Measurements from ENCODE around the gene TSLP. TPM values are rescaled to one million over a fixed set of nuclear protein-coding genes. Genes with fewer than 3 reads are reported as not detected.

Gene TSLP
- polyA plus RNA-seq, 1 experiment, result 12.9 TPM

- DNase-seq (ENCODE audit: low read depth, low spot score), result no peak
- Histone ChIP-seq H3K4me3 (ENCODE audit: low read depth, low read length) (no peak overlapping the region), H3K27ac (ENCODE audit: low read depth, low read length) (no peak overlapping the region), H3K9me3 (ENCODE audit: control insufficient read depth, insufficient read depth, low read length) (no peaks in the 10 kb centered on the region), H3K27me3 (ENCODE audit: control insufficient read depth, insufficient read depth, low read length) (no peaks in the 10 kb centered on the region)
- POLR2A ChIA-PET, result no interaction called here
- TF ChIP-seq, protein P1, sequence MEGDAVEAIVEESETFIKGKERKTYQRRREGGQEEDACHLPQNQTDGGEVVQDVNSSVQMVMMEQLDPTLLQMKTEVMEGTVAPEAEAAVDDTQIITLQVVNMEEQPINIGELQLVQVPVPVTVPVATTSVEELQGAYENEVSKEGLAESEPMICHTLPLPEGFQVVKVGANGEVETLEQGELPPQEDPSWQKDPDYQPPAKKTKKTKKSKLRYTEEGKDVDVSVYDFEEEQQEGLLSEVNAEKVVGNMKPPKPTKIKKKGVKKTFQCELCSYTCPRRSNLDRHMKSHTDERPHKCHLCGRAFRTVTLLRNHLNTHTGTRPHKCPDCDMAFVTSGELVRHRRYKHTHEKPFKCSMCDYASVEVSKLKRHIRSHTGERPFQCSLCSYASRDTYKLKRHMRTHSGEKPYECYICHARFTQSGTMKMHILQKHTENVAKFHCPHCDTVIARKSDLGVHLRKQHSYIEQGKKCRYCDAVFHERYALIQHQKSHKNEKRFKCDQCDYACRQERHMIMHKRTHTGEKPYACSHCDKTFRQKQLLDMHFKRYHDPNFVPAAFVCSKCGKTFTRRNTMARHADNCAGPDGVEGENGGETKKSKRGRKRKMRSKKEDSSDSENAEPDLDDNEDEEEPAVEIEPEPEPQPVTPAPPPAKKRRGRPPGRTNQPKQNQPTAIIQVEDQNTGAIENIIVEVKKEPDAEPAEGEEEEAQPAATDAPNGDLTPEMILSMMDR (IDR thresholded peaks at IDR 0.05; ENCODE audit: low read depth, low read length), result no peak
- CTCF ChIA-PET, result interaction anchor here (1.0 kb wide), 1 partner anchor 15 kb away, joined by 6 read pairs; no protein-coding TSS in a partner anchor
Observed at GRCh38 chr5:111060169-111060568, 11.3 kb upstream of the TSLP start.

- TF ChIP-seq, protein P1 (IDR thresholded peaks at IDR 0.05; ENCODE audit: low read depth, low read length), result no peak
- POLR2A ChIA-PET, result no interaction called here
- no peak for DNase-seq (ENCODE audit: low read depth, low spot score)
- H3K27ac ChIP-seq (ENCODE audit: low read depth, low read length), result no peak overlapping the region
- no peak overlapping the region for H3K4me3 ChIP-seq (ENCODE audit: low read depth, low read length)
- H3K27me3 ChIP-seq (ENCODE audit: control insufficient read depth, insufficient read depth, low read length), result no peaks in the 10 kb centered on the region
- CTCF ChIA-PET, result no interaction called here
- H3K9me3 ChIP-seq (ENCODE audit: control insufficient read depth, insufficient read depth, low read length), result no peaks in the 10 kb centered on the region
Observed at GRCh38 chr5:111061618-111062017, 9.9 kb upstream of the TSLP start.

DNA sequence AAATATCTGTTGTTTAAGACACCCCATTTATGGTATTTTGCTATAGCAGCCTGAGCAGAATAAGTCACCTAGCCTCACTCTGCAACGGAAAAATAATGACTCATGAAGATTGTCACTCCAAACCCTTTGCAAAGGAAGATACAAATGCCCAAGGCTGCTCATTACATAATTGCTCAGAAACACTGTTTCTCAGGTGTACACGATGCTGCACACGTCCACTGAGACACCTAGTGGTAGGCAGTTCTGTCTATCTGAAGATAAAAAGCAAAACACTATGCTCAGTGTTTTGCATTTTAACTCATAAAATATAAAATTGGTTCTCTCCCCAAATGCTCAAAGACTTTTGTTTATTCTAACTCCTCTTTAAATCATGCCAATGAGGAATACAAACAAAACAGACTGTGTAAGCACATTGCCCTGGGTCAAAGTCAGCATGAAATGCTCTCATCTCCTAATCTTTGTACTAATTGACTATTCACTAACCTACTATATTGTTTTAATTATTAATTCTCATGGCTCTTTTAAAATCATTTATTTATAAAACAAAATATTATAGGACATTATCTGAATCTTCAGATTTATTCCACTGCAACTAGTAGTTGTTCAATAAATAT, 7.7 kb upstream of the TSLP start:
- no peak overlapping the region for H3K4me3 ChIP-seq (ENCODE audit: low read depth, low read length)
- CTCF ChIA-PET, result no interaction called here
- POLR2A ChIA-PET, result no interaction called here
- H3K27me3 ChIP-seq (ENCODE audit: control insufficient read depth, insufficient read depth, low read length), result no peaks in the 10 kb centered on the region
- TF ChIP-seq, protein P1 (IDR thresholded peaks at IDR 0.05; ENCODE audit: low read depth, low read length), result peak; percentile 53
- DNase-seq (ENCODE audit: low read depth, low spot score), result no peak
- H3K27ac ChIP-seq (ENCODE audit: low read depth, low read length), result no peak overlapping the region
- no peaks in the 10 kb centered on the region for H3K9me3 ChIP-seq (ENCODE audit: control insufficient read depth, insufficient read depth, low read length)

DNA sequence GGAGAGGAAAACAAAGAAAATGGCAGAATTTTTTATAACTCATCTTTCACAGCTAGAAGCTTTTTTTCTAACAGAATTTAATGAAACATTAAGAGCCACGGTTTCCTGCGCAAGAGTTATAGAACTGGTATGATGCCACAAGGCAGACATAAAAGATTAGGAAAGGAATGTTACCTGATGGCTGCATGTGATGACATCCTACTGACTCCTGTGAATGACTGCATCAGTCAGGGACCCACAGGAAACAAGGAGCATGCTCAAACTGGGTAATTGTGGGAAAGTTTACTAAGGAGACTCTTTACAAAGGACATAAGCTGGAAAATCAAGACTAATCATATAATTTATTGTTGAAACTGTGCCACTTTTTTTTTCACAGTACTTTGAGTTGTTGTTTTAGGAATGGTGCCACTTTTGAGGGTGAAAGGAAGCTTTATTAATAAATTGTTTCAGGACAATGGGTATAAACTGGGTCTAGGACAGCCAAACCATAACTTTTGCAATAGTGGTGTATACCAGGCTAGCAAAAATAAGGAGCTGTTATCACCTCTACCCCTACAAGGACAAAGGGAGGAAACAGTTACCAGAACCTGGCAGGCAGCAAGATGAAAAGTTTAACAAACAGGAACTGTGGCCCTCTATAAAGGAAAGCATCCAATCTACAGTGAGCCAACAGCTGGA, 5.1 kb upstream of the TSLP start:
- POLR2A ChIA-PET, result no interaction called here
- H3K9me3 ChIP-seq (ENCODE audit: control insufficient read depth, insufficient read depth, low read length), result no peaks in the 10 kb centered on the region
- TF ChIP-seq, protein P1 (IDR thresholded peaks at IDR 0.05; ENCODE audit: low read depth, low read length), result no peak
- no peak for DNase-seq (ENCODE audit: low read depth, low spot score)
- no peak overlapping the region for H3K27ac ChIP-seq (ENCODE audit: low read depth, low read length)
- H3K4me3 ChIP-seq (ENCODE audit: low read depth, low read length), result no peak overlapping the region
- H3K27me3 ChIP-seq (ENCODE audit: control insufficient read depth, insufficient read depth, low read length), result no peaks in the 10 kb centered on the region
- CTCF ChIA-PET, result interaction anchor here (1.0 kb wide), 2 partner anchors 25 to 310 kb away, joined by 3 read pairs; partner anchors contain the start of gene WDR36

GRCh38 chr5:111068213-111068612, 3.3 kb upstream of the TSLP start:
- DNase-seq (ENCODE audit: low read depth, low spot score), result no peak
- CTCF ChIA-PET, result no interaction called here
- no peak overlapping the region for H3K4me3 ChIP-seq (ENCODE audit: low read depth, low read length)
- H3K9me3 ChIP-seq (ENCODE audit: control insufficient read depth, insufficient read depth, low read length), result no peaks in the 10 kb centered on the region
- no peaks in the 10 kb centered on the region for H3K27me3 ChIP-seq (ENCODE audit: control insufficient read depth, insufficient read depth, low read length)
- H3K27ac ChIP-seq (ENCODE audit: low read depth, low read length), result no peak overlapping the region
- POLR2A ChIA-PET, result no interaction called here
- TF ChIP-seq, protein P1 (IDR thresholded peaks at IDR 0.05; ENCODE audit: low read depth, low read length), result no peak
